ENCODE data around the gene GGPS1. TPM values are rescaled to one million over a fixed set of nuclear protein-coding genes. Genes with fewer than 3 reads are reported as not detected.

GGPS1 gene
- total RNA-seq, 1 experiment from 2014 or later: 37.3 TPM

- TF ChIP-seq HMGA2 (CRISPR knock-in tag; IDR thresholded peaks at IDR 0.05) (no peak), ZBTB21 (CRISPR knock-in tag; IDR thresholded peaks at IDR 0.05; ENCODE audit: borderline replicate concordance) (no peak), NR1H2 (CRISPR knock-in tag; IDR thresholded peaks at IDR 0.05) (no peak), FOXK1 (CRISPR knock-in tag; IDR thresholded peaks at IDR 0.05) (no peak), MYBL2 (CRISPR knock-in tag; IDR thresholded peaks at IDR 0.05) (no peak), OVOL2 (CRISPR knock-in tag; IDR thresholded peaks at IDR 0.05; ENCODE audit: borderline replicate concordance) (no peak)
These were observed 44.1 kb upstream of the GGPS1 start (continued) for GRCh38 chr1:235284231-235284769.

DNA sequence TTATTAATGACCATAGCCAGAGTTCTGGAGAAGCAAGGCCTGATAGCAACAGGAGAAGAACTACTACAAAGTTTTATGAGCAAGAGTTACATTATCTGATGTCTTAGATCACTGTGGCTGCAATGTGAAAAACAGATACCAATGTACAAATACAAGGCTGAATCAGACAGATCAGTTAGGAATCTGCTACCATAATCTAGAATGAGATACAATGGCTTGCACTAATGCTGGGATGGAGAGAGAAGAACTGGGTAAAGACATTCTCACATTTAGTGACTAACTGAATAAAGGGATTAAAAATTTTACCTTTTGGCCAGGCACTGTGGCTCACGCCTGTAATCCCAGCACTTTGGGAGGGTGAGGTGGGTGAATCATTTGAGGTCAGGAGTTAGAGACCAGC is 41.7 kb upstream of the GGPS1 start:
- ATAC-seq: no peak
- no peaks in the 10 kb centered on the region for H3K9me3 Mint-ChIP-seq
- POLR2A ChIA-PET: no interaction called here
- H3K4me3 Mint-ChIP-seq: no peak overlapping the region
- no peaks in the 10 kb centered on the region for H3K36me3 Mint-ChIP-seq
- CTCF ChIA-PET: no interaction called here
- H3K27me3 Mint-ChIP-seq (ENCODE audit: low read depth): no peaks in the 10 kb centered on the region
- DNase-seq (ENCODE audit: low spot score): no peak
- peaks cover 42% of the 10 kb centered on the region for H3K4me1 Mint-ChIP-seq
- H3K27ac Mint-ChIP-seq: peak overlapping the region; percentile 30; the same call in 1 of the 2 replicates
- TF ChIP-seq, protein P1, sequence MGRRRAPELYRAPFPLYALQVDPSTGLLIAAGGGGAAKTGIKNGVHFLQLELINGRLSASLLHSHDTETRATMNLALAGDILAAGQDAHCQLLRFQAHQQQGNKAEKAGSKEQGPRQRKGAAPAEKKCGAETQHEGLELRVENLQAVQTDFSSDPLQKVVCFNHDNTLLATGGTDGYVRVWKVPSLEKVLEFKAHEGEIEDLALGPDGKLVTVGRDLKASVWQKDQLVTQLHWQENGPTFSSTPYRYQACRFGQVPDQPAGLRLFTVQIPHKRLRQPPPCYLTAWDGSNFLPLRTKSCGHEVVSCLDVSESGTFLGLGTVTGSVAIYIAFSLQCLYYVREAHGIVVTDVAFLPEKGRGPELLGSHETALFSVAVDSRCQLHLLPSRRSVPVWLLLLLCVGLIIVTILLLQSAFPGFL (CRISPR knock-in tag; IDR thresholded peaks at IDR 0.05; ENCODE audit: borderline replicate concordance): no peak
- TF ChIP-seq, protein P2, sequence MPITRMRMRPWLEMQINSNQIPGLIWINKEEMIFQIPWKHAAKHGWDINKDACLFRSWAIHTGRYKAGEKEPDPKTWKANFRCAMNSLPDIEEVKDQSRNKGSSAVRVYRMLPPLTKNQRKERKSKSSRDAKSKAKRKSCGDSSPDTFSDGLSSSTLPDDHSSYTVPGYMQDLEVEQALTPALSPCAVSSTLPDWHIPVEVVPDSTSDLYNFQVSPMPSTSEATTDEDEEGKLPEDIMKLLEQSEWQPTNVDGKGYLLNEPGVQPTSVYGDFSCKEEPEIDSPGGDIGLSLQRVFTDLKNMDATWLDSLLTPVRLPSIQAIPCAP (CRISPR knock-in tag; IDR thresholded peaks at IDR 0.05): no peak
- TF ChIP-seq CBFB (CRISPR knock-in tag; IDR thresholded peaks at IDR 0.05; ENCODE audit: low read depth) (no peak), ATF6 (CRISPR knock-in tag; IDR thresholded peaks at IDR 0.05) (no peak), KAT7 (CRISPR knock-in tag; IDR thresholded peaks at IDR 0.05; ENCODE audit: borderline replicate concordance) (no peak), ATF1 (CRISPR knock-in tag; IDR thresholded peaks at IDR 0.05) (no peak), TEAD1 (CRISPR knock-in tag; IDR thresholded peaks at IDR 0.05) (no peak), ZBTB21 (CRISPR knock-in tag; IDR thresholded peaks at IDR 0.05; ENCODE audit: borderline replicate concordance) (no peak), MAX (CRISPR knock-in tag; IDR thresholded peaks at IDR 0.05) (no peak), ATF2 (CRISPR knock-in tag; IDR thresholded peaks at IDR 0.05; ENCODE audit: borderline replicate concordance, low read depth) (no peak), EMX1 (CRISPR knock-in tag; IDR thresholded peaks at IDR 0.05) (no peak), FOXP1 (CRISPR knock-in tag; IDR thresholded peaks at IDR 0.05; ENCODE audit: borderline replicate concordance) (no peak), PRRX2 (CRISPR knock-in tag; IDR thresholded peaks at IDR 0.05) (no peak), TCF7 (CRISPR knock-in tag; IDR thresholded peaks at IDR 0.05; ENCODE audit: low read depth) (no peak), NFYB (CRISPR knock-in tag; conservative IDR thresholded peaks at IDR 0.05; ENCODE audit: low read depth) (no peak), CREB1 (CRISPR knock-in tag; IDR thresholded peaks at IDR 0.05) (no peak)
